ENCODE measurements around the gene CGB3. TPM values are rescaled to one million over a fixed set of nuclear protein-coding genes. Genes with fewer than 3 reads are reported as not detected.

Gene CGB3
- total RNA-seq, 1 donor from 2014 or later = not detected

DNA sequence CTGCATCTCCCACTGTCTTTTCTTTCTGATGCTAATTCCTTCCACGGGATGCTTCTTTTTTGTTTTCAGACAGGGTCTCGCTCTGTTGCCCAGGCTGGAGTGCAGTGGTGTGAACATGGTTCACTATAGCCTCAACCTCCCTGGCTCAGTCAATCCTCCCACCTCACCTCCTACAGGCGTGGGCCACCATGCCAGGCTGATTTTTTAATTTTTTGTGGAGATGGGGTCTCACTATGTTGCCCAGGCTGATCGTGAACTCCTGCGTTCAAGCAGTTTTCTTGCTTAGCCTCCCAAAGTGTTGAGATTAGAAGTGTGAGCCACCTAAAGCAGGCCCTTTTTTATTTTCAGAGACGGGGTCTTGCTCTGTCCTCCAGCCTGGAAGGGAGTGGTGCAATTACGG, 35.8 kb downstream of the CGB3 start:
- TF ChIP-seq, protein P1, sequence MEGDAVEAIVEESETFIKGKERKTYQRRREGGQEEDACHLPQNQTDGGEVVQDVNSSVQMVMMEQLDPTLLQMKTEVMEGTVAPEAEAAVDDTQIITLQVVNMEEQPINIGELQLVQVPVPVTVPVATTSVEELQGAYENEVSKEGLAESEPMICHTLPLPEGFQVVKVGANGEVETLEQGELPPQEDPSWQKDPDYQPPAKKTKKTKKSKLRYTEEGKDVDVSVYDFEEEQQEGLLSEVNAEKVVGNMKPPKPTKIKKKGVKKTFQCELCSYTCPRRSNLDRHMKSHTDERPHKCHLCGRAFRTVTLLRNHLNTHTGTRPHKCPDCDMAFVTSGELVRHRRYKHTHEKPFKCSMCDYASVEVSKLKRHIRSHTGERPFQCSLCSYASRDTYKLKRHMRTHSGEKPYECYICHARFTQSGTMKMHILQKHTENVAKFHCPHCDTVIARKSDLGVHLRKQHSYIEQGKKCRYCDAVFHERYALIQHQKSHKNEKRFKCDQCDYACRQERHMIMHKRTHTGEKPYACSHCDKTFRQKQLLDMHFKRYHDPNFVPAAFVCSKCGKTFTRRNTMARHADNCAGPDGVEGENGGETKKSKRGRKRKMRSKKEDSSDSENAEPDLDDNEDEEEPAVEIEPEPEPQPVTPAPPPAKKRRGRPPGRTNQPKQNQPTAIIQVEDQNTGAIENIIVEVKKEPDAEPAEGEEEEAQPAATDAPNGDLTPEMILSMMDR (IDR thresholded peaks at IDR 0.05; ENCODE audit: insufficient read depth, low read length, poor library complexity, severe bottlenecking) = no peak
- Histone ChIP-seq H3K36me3 (ENCODE audit: control insufficient read depth, insufficient read depth, low read length) (no peaks in the 10 kb centered on the region), H3K4me3 (ENCODE audit: low read depth, low read length) (no peak overlapping the region), H3K27me3 (ENCODE audit: control insufficient read depth, insufficient read depth, low read length) (no peaks in the 10 kb centered on the region)
- DNase-seq (ENCODE audit: low read depth) = no peak

DNA sequence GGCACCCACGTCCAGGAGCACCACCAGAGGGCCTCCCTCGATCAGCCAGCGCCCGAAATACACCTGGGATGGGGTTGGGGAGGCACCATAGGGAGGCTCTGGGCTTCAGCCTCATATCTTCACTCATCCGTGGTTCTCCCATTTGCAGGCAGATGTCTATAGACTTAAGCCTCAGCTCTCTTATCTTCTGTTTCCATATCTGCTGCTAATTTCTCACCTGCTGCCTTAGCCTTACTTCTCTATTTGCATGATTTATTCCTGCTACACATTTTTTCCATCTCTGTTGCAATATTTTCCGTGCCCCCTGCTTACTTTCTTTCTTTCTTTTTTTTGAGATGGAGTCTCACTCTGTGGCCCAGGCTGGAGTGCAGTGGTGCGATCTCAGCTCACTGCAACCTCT, 36.8 kb downstream of the CGB3 start:
- TF ChIP-seq, protein P1 (IDR thresholded peaks at IDR 0.05; ENCODE audit: insufficient read depth, low read length, poor library complexity, severe bottlenecking) = no peak
- no peak overlapping the region for H3K4me3 ChIP-seq (ENCODE audit: low read depth, low read length)
- DNase-seq (ENCODE audit: low read depth) = no peak
- peaks cover 1% of the 10 kb centered on the region for H3K36me3 ChIP-seq (ENCODE audit: control insufficient read depth, insufficient read depth, low read length)
- H3K27me3 ChIP-seq (ENCODE audit: control insufficient read depth, insufficient read depth, low read length) = no peaks in the 10 kb centered on the region

DNA sequence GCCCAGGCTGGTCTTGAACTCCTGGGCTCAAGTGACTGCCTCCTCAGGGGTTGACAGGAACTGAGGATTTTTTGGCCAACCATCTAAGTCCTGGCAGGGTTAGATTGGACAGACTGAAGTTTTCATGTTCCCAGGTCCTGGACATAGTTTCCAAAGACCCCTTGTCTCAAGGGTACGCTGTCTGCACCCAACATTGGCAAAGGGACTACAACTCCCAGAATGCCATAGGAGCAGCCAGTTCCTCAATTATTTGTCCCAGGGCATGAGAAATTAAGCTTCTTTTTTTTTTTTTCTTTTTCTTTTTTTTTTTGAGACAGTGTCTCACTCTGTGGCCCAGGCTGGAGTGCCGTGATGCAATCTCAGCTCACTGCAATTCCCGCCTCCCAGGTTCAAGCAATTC, 37.9 kb downstream of the CGB3 start:
- TF ChIP-seq, protein P1 (IDR thresholded peaks at IDR 0.05; ENCODE audit: insufficient read depth, low read length, poor library complexity, severe bottlenecking) = no peak
- no peak for DNase-seq (ENCODE audit: low read depth)
- Histone ChIP-seq H3K36me3 (ENCODE audit: control insufficient read depth, insufficient read depth, low read length) (peaks cover 1% of the 10 kb centered on the region), H3K4me3 (ENCODE audit: low read depth, low read length) (no peak overlapping the region), H3K27me3 (ENCODE audit: control insufficient read depth, insufficient read depth, low read length) (no peaks in the 10 kb centered on the region)

DNA sequence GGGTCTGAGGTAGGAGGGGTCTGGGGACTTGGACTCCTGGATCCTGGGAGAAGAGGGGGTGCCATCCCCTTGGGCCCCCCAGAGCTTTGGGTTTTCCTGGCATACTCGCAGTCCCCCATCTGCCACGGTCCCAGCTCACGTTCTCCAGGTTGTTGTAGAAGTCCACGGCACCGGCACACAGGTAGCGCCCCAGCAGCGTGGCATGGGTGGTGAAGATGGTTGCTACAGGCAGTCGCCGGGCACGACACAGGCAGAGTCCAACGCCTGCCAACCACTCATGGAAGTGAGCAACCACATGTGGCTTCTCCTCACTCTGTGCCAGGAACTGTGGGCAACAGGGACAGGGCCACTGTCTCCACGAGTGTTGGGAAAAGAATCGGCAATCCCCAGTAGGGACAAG, 38.4 kb downstream of the CGB3 start:
- DNase-seq (ENCODE audit: low read depth) = no peak
- H3K4me3 ChIP-seq (ENCODE audit: low read depth, low read length) = no peak overlapping the region
- no peaks in the 10 kb centered on the region for H3K27me3 ChIP-seq (ENCODE audit: control insufficient read depth, insufficient read depth, low read length)
- peaks cover 1% of the 10 kb centered on the region for H3K36me3 ChIP-seq (ENCODE audit: control insufficient read depth, insufficient read depth, low read length)
- TF ChIP-seq, protein P1 (IDR thresholded peaks at IDR 0.05; ENCODE audit: insufficient read depth, low read length, poor library complexity, severe bottlenecking) = no peak

DNA sequence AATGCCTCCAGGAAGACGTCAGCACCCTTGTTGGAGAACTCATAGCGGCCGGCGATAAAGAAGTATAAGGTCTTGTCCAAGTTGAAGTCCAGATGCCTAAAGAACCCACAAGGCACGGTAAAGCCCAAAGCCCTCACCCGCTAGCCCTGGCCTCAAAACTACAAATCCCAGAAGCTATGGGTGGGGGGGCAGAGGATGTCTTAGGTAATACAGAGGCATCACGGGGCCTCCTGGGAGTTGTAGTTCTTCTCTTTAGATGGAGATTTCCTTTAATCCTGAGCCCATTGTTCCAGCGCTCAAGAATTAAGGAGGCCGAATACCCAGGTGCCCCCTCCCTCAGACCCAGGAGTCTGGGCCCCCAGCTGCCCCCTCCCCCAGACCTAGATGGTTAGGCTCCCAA, 41.9 kb downstream of the CGB3 start:
- TF ChIP-seq, protein P1 (IDR thresholded peaks at IDR 0.05; ENCODE audit: insufficient read depth, low read length, poor library complexity, severe bottlenecking) = no peak
- Histone ChIP-seq H3K4me3 (ENCODE audit: low read depth, low read length) (no peak overlapping the region), H3K36me3 (ENCODE audit: control insufficient read depth, insufficient read depth, low read length) (peaks cover 3% of the 10 kb centered on the region), H3K27me3 (ENCODE audit: control insufficient read depth, insufficient read depth, low read length) (no peaks in the 10 kb centered on the region)
- no peak for DNase-seq (ENCODE audit: low read depth)

DNA sequence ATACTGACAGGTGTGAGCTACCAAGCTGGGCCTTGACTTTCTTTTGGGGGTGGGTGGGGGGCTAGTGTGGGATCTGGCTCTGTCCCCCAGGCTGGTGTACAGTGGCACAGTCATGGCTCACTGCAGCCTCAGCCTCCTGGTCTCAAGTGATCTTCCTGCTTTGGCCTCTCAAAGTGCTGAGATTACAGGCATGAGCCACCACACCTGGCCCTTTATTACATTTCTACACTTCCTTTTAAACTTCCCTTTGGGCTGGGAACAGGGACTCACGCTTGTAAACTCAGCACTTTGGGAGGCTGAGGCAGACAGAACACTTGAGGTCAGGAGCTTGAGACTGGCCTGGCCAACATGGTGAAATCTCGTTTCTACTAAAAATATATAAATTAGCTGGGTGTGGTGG, 47.1 kb downstream of the CGB3 start:
- TF ChIP-seq, protein P1 (IDR thresholded peaks at IDR 0.05; ENCODE audit: insufficient read depth, low read length, poor library complexity, severe bottlenecking) = no peak
- Histone ChIP-seq H3K27me3 (ENCODE audit: control insufficient read depth, insufficient read depth, low read length) (no peaks in the 10 kb centered on the region), H3K36me3 (ENCODE audit: control insufficient read depth, insufficient read depth, low read length) (peaks cover 1% of the 10 kb centered on the region), H3K4me3 (ENCODE audit: low read depth, low read length) (no peak overlapping the region)
- no peak for DNase-seq (ENCODE audit: low read depth)
